GM18508 (cell line): ENCODE data around the gene HLA-A.

Experiments used
- ATAC-seq: cut with Tn5 transposase; IDR thresholded peaks from one replicate; pipeline ENCODE4 v1.9.1; 2021; ENCODE audit warnings: moderate number of reproducible peaks; ENCODE audit not compliant: insufficient read depth, unreplicated experiment

Gene HLA-A

DNA sequence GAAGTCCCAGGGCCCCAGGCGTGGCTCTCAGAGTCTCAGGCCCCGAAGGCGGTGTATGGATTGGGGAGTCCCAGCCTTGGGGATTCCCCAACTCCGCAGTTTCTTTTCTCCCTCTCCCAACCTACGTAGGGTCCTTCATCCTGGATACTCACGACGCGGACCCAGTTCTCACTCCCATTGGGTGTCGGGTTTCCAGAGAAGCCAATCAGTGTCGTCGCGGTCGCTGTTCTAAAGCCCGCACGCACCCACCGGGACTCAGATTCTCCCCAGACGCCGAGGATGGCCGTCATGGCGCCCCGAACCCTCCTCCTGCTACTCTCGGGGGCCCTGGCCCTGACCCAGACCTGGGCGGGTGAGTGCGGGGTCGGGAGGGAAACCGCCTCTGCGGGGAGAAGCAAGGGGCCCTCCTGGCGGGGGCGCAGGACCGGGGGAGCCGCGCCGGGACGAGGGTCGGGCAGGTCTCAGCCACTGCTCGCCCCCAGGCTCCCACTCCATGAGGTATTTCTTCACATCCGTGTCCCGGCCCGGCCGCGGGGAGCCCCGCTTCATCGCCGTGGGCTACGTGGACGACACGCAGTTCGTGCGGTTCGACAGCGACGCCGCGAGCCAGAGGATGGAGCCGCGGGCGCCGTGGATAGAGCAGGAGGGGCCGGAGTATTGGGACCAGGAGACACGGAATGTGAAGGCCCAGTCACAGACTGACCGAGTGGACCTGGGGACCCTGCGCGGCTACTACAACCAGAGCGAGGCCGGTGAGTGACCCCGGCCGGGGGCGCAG is at the start of gene HLA-A:
TSS of gene HLA-A (plus strand) at position 258 of the 778 bp plus-strand sequence. CDS start at position 280, 22 bp downstream.
- peak; percentile 52 for ATAC-seq

- ATAC-seq = no peak
Measured at GRCh38 chr6:29892696-29893095, 49.6 kb upstream of the HLA-A start.

- no peak for ATAC-seq
Measured at GRCh38 chr6:29899281-29899680, 43.1 kb upstream of the HLA-A start.

GRCh38 chr6:29905286-29905685 is 37.0 kb upstream of the HLA-A start:
- no peak for ATAC-seq

- ATAC-seq = no peak
Measured at GRCh38 chr6:29907637-29908340, 34.5 kb upstream of the HLA-A start.

DNA sequence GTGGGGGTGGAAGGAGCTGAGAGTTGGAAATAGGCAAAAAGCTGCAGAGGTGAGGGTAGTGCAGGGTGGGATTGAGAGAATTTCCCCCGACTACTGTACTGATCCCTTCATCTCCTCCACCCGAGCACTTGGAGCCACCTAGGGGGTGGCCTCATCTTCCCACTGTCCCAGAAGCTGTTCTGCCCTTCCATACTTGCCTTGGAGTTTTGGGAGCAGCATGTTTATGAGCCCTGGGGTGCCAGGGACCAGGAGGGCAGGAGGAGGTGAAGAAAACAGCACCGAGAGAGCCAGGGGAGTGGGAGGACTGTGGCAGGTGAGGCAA is 34.0 kb upstream of the HLA-A start:
- ATAC-seq = no peak

DNA sequence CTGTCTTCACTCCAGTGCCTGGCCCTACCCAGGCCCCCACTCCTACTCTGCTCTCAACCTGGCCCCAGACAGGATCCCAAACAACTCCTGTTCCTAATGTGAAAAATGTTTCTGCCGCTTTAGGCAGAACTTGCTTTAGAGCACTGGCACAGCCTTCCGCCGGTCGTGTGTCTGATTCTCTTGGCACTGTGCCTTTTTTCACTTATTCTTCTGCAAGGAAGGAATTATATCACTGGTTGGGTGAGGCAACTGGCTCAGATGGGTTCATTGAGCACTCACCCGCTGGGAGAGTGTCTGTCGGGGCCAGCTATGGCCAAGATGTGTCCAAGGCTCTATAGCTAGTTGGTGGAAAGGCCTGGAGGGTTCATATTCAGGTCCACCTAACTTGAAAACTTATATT is 33.6 kb upstream of the HLA-A start:
- ATAC-seq = no peak

DNA sequence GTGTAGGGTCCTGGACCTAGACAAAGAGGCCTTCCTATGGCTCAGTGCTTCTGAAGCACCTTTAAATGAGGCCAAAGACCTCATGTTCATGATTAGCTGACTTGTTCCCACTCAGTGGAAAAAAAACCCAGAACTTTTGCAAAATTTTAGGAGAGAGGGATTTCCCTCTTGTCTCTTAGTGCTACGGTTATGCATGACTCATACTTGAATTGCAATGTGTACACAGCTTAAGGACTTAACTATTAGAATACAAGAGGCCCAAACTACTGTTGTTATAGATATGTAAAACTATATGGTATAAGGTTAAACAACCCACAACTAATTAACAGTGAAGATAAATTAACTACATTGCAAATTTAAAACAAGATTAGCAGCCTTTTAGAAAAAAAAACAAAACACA is 32.3 kb upstream of the HLA-A start:
- no peak for ATAC-seq

DNA sequence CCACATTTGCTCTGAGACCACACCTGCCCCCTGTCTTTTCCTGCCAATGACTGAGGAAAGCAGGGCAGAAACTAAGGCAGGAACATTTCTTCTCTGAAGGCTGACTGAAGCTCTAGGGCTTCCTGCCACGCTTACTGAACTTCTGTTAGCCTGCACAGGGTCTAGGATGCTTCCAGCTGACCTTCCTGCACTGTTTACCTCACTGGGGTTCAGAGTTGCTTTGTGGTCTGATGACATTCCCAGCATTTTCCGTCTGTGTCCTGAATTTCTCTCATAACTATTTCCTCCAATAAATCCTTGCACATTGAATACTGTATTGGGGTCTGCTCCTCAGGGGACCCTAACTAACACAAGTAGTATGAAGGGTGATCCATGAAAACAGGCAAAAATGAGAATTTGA is 29.5 kb upstream of the HLA-A start:
- ATAC-seq = no peak

- no peak for ATAC-seq
Measured at GRCh38 chr6:29916741-29917140, 25.6 kb upstream of the HLA-A start.

GRCh38 chr6:29917857-29918256 is 24.5 kb upstream of the HLA-A start:
- no peak for ATAC-seq

- no peak for ATAC-seq
Measured at GRCh38 chr6:29919506-29920445, 22.6 kb upstream of the HLA-A start.

GRCh38 chr6:29924287-29924686 is 18.0 kb upstream of the HLA-A start:
- ATAC-seq = no peak

GRCh38 chr6:29924731-29925130 is 17.6 kb upstream of the HLA-A start:
- ATAC-seq = no peak

- no peak for ATAC-seq
Measured at GRCh38 chr6:29925321-29925720, 17.0 kb upstream of the HLA-A start.

DNA sequence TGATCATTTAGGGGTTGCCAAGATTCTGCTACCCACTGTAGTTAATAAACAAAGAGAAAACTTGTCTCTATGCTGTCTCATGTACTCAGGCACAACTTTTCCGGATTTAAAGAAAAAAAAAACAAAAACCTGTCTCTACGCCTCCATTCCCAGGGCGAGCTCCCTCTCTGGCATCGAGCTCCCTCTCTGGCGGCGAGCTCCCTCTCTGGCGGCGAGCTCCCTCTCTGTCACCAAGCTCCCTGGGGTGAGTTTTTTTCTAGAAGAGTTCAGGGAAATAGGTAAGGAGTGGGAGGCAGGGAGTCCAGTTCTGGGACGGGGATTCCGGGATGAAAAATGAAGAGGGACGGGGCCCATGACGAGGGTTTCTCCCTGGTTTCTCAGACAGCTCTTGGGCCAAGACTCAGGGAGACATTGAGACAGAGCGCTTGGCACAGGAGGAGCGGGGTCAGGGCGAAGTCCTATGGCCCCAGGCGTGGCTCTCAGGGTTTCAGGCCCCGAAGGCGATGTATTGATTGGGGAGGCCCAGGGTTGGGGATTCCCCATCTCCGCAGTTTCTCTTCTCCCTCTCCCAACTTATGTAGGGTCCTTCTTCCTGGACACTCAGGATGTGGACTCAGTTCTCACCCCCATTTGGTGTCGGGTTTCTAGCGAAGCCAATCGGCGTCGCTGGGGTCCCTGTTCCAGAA is 16.5 kb upstream of the HLA-A start:
- ATAC-seq = no peak

- no peak for ATAC-seq
Measured at GRCh38 chr6:29926413-29927274, 15.7 kb upstream of the HLA-A start.

GRCh38 chr6:29927275-29927569 is 15.1 kb upstream of the HLA-A start:
- ATAC-seq = no peak

- no peak for ATAC-seq
Measured at GRCh38 chr6:29927841-29928388, 14.4 kb upstream of the HLA-A start.
